Left lung (tissue), 10 donors: ENCODE measurements around the gene LDB2. TPM values are rescaled to one million over a fixed set of nuclear protein-coding genes. Genes with fewer than 3 reads are reported as not detected.

Experiments
- ATAC-seq: fragments of 200-7000 bp; cut with Tn5 transposase; one replicate; pipeline ENCODE4 v1.9.1; 2020; ENCODE audit warnings: moderate library complexity
- DNase-seq, 4 donors: peaks; one replicate each; pipeline ENCODE4 v3.0.0-alpha.2; 2013 to 2020
- H3K27ac ChIP-seq, 2 donors: fragments of 200-600 bp; sonication (generic) in 1 of 2; one replicate each; pipeline versions ENCODE4 v1.5.0 to v1.8.0; 2020 to 2021
- H3K27me3 ChIP-seq, 2 donors: fragments of 200-600 bp; sonication (generic) in 1 of 2; one replicate each; pipeline versions ENCODE4 v1.5.0 to v1.8.0; 2020 to 2021
- H3K36me3 ChIP-seq, 2 donors: fragments of 200-600 bp; sonication (generic) in 1 of 2; one replicate each; pipeline versions ENCODE4 v1.5.0 to v1.8.0; 2020 to 2021
- H3K4me1 ChIP-seq, 2 donors: fragments of 200-600 bp; one replicate each; pipeline ENCODE4 v1.8.0; 2021
- H3K4me3 ChIP-seq, 2 donors: fragments of 200-600 bp; sonication (generic) in 1 of 2; one replicate each; pipeline versions ENCODE4 v1.5.0 to v1.8.0; 2020 to 2021; ENCODE audit warnings: mild to moderate bottlenecking in 1 of 2
- H3K9me3 ChIP-seq, 2 donors: fragments of 200-600 bp; sonication (generic) in 1 of 2; one replicate each; pipeline versions ENCODE4 v1.5.0 to v1.8.0; 2020 to 2021
- CTCF ChIP-seq, 2 donors: fragments of 200-600 bp; sonication (generic) in 1 of 2; IDR thresholded peaks; one replicate each; pipeline versions ENCODE4 v1.5.0 to v1.8.0; 2021; ENCODE audit warnings: antibody characterized with exemption in 2 of 2
- intact Hi-C, 2 donors: fragments of 100-400 bp; cut with DNase I; formaldehyde crosslinking; loops; one replicate each; pipeline versions ENCODE4 v1.11.2 to v1.14.2; 2022
- polyA plus RNA-seq, 6 donors: library from polyadenylated mRNA; unstranded; fragments of 120-200 nt; gene quantifications; one replicate each; pipeline ENCODE4 v1.2.1, GENCODE V29; 2013; ENCODE audit not compliant: insufficient read length in 6 of 6
- total RNA-seq, 2 donors: library from RNA; stranded (reverse); fragmentation: NEBNext Ultra II Directional; extraction: Animal tissue kit (Norgen Biotek cat#: 25700); gene quantifications; one replicate each; pipeline ENCODE4 v1.2.1, GENCODE V29; 2021
- donor health status: DM: no; HTN: yes; CAD: no.
- donor health status: DM: no; HTN: no; CAD: no.

The LDB2 gene
- total and polyA plus RNA-seq, 8 donors, result 37.7 to 97.0 (median 78.5) TPM

DNA sequence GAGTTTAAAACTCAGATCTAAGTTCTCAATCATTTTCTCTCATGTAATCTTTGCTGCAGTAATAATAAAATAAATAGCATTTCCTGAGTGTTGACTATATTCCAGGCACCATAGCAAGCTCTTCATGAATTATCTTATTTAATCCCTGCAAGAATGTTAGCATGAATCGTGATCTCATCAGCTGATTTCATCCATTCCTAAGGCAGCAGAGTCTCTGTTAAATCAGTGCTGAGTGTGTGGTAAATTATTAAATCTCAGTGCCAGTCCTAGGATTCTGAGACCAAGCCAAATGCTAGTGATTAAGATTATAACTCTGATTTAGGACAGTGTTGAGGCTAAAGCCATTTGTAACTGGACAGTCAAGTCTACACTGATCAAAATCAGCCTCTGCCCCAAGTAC is 431.9 kb downstream of the LDB2 start:
- no peak for TF ChIP-seq CTCF (IDR thresholded peaks at IDR 0.05)
- Histone ChIP-seq H3K36me3 (no peaks in the 10 kb centered on the region), H3K27me3 (no peaks in the 10 kb centered on the region), H3K9me3 (no peaks in the 10 kb centered on the region), H3K27ac (no peak overlapping the region), H3K4me1 (no peaks in the 10 kb centered on the region), H3K4me3 (no peak overlapping the region)
- no peak for DNase-seq
- intact Hi-C loops, result no loop called here
- no peak for ATAC-seq

DNA sequence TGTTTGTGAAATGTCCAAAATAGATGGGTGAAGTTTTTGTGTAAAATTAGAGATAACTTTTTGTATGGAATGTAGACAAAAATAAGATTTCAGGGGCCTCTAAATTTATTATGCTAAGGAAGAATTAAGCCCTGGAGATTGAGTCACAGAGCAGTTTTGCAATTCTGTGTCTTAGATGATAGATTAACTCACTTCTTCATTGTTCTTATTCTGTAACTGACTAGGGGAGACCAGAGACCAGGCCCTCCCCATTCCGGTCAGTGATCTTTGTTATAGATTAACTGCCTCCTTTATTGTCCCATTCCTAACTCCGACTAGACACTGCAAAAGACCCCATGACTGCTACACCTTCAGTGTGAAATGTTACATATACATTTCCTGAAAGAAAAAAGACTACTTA is 433.8 kb downstream of the LDB2 start:
- Histone ChIP-seq H3K36me3 (no peaks in the 10 kb centered on the region), H3K4me1 (no peaks in the 10 kb centered on the region), H3K9me3 (no peaks in the 10 kb centered on the region), H3K4me3 (no peak overlapping the region), H3K27ac (no peak overlapping the region), H3K27me3 (no peaks in the 10 kb centered on the region)
- ATAC-seq (no peak), DNase-seq (no peak)
- intact Hi-C loops, result no loop called here
- TF ChIP-seq CTCF (IDR thresholded peaks at IDR 0.05), result no peak

- intact Hi-C loops, result no loop called here
- Histone ChIP-seq H3K36me3 (no peaks in the 10 kb centered on the region), H3K27me3 (no peaks in the 10 kb centered on the region)
Observed at GRCh38 chr4:16462656-16463055, 435.8 kb downstream of the LDB2 start.

DNA sequence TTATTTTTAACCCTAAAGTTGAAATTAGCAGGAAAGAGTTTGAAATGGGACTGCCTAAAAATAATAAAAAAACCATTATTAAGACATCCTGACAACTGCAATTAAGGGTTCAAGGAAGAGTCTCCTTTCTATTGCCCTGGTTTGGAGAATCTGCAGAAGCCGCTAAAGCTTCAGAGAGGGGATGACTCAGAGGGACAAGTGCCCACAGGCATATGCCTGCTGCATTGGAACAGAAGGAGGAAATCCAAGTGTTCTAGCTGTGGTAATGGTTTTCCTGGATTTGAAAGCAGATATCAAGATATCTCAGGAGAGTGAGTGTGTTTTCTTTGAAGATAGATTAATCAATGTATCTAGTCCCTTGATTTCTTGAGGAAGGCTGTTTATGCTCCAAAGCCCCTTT is 437.1 kb downstream of the LDB2 start:
- intact Hi-C loops, result no loop called here
- ATAC-seq, result no peak
- H3K27me3 ChIP-seq, result no peaks in the 10 kb centered on the region
- peaks cover 0 to 3% of the 10 kb centered on the region in 2 donors for H3K9me3 ChIP-seq
- TF ChIP-seq CTCF (IDR thresholded peaks at IDR 0.05), result no peak
- H3K36me3 ChIP-seq, result no peaks in the 10 kb centered on the region
- DNase-seq, result no peak
- H3K27ac ChIP-seq, result no peak overlapping the region
- no peaks in the 10 kb centered on the region for H3K4me1 ChIP-seq
- H3K4me3 ChIP-seq, result no peak overlapping the region

More at GRCh38 chr4:16462656-16463055, 435.8 kb downstream of the LDB2 start:
- Histone ChIP-seq H3K9me3 (peaks cover 0 to 3% of the 10 kb centered on the region in 2 donors), H3K4me3 (no peak overlapping the region), H3K27ac (no peak overlapping the region), H3K4me1 (no peaks in the 10 kb centered on the region)
- no peak for TF ChIP-seq CTCF (IDR thresholded peaks at IDR 0.05)
- no peak for DNase-seq
- no peak for ATAC-seq

DNA sequence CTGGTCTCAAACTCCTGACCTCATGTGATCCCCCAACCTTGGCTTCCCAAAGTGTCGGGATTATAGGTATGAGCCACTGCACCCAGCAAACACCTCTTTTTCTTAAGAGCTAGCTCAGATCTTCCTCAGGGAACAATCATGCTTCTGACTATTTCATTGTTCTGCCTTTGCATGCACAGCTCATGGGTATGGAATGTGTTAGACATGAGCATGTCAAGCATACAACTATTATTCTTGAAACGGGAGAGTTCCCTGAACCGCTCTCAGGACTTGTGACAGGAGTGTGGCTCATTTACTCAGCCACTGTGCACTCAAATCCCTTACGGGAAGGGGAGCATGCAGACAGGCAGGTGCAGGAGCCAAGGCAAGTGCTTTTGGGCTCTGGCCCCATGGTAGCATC is 440.5 kb downstream of the LDB2 start:
- DNase-seq (no peak), ATAC-seq (no peak)
- Histone ChIP-seq H3K4me3 (no peak overlapping the region), H3K27ac (no peak overlapping the region), H3K4me1 (no peaks in the 10 kb centered on the region), H3K36me3 (no peaks in the 10 kb centered on the region), H3K27me3 (no peaks in the 10 kb centered on the region), H3K9me3 (peaks cover 0 to 3% of the 10 kb centered on the region in 2 donors)
- intact Hi-C loops, result no loop called here
- no peak for TF ChIP-seq CTCF (IDR thresholded peaks at IDR 0.05)
